Measurements from ENCODE around the gene BCHE.

GRCh38 chr3:165784337-165784736 lies 52.9 kb downstream of the BCHE start:
- TF ChIP-seq CTCF (IDR thresholded peaks at IDR 0.05): no peak
- no peak for TF ChIP-seq POLR2AphosphoS5 (IDR thresholded peaks at IDR 0.05; ENCODE audit: insufficient read depth in 1 of 2, low read depth in 1 of 2)

Data from vagina (tissue), 2 donors.